GM08714 (cell line): ENCODE data around the gene INAVA.
"Not testable (repeated sequence)": the region's sequence is repeated elsewhere in the genome, so short reads cannot be mapped to it uniquely, and the experiment has no call there.

Experiments used
- H3K4me3 ChIP-seq: fragments of 200-500 bp; sonication (Bioruptor generic); 2 replicates; pipeline ENCODE4 v1.5.1; 2014; ENCODE audit warnings: mild to moderate bottlenecking, low read length, inconsistent platforms
- ZNF274 ChIP-seq: IDR thresholded peaks from 2 replicates; pipeline ENCODE4 v1.6.1; 2012; ENCODE audit warnings: mild to moderate bottlenecking, low read depth, low read length

The INAVA gene

DNA sequence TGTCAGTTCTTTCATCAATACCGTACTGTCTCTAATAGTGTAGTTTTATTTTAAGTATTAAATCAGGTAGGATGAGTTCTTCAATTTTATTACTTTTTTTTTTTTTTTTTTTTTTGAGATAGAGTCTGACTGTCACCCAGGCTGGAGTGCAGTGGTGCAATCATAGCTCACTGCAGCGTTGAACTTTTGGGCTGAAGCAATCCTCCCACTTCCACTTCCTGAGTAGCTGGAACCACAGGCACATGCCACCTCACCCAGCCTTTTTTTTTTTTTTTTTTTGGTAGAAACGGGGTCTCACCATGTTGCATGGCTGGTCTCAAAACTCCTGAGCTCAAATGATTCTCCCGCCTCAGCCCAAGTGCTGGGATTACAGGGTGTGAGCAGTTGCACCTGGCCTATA is 44.3 kb downstream of the INAVA start:
- no peak overlapping the region for H3K4me3 ChIP-seq
- no peak for TF ChIP-seq ZNF274

DNA sequence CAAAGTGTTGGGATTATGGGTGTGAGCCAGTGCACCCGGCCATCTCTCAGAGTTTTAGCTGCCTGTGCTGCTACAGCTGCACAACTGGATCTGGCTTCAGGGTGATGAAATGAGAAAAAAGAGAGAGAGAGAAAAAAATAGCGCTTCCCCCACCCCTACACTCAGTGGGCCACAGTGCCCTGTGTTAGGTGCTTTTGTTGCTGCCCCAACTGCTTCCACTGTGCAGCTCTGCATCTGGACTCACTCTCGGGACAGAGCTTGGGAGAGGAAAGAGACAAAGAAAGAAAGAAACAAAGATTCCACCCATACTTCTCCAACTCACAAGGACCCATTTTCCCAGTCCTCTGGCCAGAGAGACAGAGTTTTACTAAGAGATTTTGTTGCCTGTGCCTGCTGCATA is 50.4 kb downstream of the INAVA start:
- no peak for TF ChIP-seq ZNF274
- H3K4me3 ChIP-seq = no peak overlapping the region

DNA sequence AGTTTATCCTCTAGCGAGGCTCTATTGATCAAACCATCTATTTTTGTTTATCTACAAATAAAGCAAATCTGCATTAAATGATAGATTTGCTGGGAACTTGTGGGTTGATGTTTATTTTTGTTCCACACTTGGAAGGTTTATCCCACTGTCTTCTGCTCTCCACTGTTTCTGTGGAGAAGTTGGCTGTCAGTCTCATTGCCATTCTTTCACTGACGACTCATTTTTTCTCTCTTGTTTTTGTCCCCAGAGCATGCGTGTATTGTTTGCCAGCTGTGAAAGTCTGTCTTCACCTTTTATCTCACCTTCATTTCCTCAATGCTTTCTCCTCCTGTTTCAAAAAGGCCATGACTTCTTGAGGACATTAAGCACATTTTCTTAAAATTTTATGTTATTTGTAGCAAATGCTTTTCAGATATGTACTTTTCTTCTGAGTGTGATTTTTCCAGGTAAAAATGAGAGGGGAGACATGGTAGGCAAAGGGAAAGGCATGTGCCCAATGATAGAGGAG is 52.4 kb downstream of the INAVA start:
- TF ChIP-seq ZNF274 = no peak
- H3K4me3 ChIP-seq = no peak overlapping the region

- H3K4me3 ChIP-seq = no peak overlapping the region
- no peak for TF ChIP-seq ZNF274
These were observed 54.9 kb downstream of the INAVA start for GRCh38 chr1:200949626-200950025.

DNA sequence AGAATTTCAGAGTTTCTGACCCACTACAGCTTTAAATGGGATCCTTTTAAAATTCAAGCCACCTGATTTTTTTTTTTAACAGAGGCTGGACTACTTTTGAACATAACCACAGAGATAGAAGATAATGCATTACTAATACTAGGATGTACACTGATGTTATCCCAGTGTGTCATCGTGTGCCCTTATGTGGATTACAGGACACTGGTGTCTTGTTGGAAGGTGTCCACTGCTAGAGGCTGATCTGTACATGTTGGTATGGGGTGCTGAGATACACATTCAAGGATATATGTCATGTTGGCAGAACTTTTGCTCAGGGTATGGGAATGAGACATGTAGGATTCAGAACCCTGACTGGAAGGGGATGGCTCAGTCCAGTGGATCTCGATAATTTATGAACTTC is 56.3 kb downstream of the INAVA start:
- H3K4me3 ChIP-seq = no peak overlapping the region
- TF ChIP-seq ZNF274 = no peak

GRCh38 chr1:200954434-200954833 is 59.7 kb downstream of the INAVA start:
- H3K4me3 ChIP-seq = no peak overlapping the region
- no peak for TF ChIP-seq ZNF274

DNA sequence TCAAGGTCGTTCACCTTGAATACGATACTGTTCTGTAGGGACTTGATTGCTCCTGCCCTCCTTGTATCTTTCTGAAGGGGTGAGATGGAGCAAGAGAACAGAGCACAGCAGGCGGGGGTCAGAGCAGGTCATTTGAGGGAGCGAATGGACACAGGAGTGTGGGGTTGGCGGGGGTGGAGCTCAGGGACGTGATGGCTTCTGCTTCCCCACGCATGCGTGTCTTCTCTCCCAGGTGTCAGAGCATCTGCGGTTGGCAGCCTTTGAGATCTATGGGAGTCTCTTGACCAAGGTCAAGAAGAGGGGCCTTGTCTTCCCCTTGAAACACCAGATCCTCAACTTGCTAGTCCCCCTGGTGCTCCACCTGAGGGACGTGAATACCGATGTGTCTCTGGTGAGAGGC is 63.9 kb downstream of the INAVA start:
- no peak overlapping the region for H3K4me3 ChIP-seq
- TF ChIP-seq ZNF274 = no peak

DNA sequence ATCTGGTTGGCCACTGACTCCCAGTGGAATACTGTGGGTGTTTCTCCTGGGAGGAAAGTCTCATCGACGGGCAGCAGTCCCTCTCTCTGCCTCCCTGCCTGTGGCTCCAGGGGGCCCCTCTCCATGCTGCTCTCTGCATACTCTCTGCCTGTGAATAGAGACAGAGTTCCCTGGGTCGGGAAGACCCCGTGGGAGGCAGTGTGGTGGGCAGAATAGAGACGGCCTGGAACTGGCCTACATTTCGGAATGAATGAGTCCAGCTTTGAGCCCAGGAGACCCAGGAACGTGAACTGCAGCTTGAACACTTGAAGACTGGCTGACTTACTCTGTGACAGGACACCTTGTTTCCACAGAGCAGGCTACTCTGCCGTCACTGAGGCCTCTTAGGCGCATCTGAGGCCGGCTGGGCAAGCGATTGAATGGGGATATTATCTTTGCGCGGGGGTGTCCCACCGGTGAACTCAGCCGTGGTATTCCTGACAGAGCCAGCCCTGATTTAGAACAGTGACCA is 64.8 kb downstream of the INAVA start:
- H3K4me3 ChIP-seq = no peak overlapping the region
- TF ChIP-seq ZNF274 = no peak

- TF ChIP-seq ZNF274 = no peak
- H3K4me3 ChIP-seq = no peak overlapping the region
These were observed 65.7 kb downstream of the INAVA start for GRCh38 chr1:200960236-200960947.

DNA sequence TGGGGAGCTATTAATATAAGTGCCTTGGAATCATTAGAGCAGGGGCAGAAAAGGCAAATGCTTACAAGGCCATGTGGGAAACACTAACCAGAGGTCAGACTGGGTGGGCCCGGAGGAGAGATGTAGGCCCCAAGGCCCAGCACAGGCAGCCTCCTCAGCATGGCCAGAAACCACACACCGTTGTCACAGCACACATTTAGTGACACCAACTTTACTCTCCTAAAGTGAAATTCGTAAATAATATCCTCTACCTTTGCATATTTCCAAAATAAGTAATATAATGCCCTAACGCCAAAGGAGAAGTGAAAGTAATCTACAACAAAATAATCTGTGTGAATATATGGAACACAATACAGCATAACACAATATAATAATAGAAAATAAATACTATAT is 66.2 kb downstream of the INAVA start:
- no peak for TF ChIP-seq ZNF274
- H3K4me3 ChIP-seq = no peak overlapping the region

DNA sequence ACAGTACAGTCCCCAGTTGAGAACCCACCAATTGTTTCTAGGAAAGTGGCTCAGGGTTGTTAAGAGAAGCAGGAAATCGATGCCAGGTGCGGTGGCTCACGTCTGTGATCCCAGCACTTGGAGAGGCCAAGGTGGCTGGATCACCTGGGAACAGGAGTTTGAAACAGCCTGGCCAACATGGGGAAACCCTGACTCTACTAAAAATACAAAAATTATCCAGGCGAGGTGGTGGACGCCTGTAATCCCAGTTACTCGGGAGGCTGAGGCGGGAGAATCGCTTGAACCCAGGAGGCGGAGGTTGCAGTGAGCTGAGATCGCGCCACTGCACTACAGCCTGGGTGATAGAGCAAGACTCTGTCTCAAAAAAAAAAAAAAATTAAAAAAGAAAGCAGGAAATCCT is 67.5 kb downstream of the INAVA start:
- not testable (repeated sequence) for H3K4me3 ChIP-seq

DNA sequence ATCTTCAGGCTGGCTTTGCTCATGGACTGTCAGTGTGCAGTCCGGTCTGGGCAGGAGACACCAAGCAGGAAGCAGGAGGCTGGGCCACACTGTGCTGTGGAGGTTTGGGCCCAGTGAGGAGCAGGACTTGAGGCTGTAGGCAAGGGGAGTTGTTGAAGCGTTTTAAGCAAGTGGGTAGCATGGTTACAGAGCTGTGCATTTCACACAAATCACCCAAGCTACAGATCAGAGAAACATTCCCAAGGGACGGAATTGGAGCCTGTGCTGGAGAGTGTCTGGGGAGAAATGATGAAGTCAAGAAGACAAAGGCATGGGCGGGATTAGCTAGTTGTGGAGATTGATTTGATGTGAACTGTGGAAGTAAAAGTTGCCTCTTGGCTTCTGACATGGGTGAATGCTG is 67.9 kb downstream of the INAVA start:
- no peak for TF ChIP-seq ZNF274
- H3K4me3 ChIP-seq = no peak overlapping the region

DNA sequence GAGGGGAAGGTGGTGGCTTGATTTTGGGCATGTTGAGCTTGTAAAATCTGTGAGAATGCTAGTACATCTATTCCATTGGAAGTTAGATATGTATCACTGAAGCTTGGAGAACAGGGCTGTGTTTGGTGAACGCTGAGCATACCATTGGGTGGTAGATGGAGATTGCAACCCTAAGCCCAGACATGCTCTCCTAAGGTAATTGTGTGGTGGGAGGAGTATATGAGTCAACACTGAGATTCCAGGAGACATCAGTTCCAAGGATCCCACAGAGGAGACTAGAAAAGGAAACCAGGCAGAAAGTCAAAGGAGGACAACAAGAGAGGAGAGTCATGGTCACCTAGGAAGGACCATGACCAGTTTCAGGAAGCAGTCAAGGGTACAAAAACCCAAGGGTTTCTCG is 68.4 kb downstream of the INAVA start:
- no peak overlapping the region for H3K4me3 ChIP-seq
- no peak for TF ChIP-seq ZNF274

DNA sequence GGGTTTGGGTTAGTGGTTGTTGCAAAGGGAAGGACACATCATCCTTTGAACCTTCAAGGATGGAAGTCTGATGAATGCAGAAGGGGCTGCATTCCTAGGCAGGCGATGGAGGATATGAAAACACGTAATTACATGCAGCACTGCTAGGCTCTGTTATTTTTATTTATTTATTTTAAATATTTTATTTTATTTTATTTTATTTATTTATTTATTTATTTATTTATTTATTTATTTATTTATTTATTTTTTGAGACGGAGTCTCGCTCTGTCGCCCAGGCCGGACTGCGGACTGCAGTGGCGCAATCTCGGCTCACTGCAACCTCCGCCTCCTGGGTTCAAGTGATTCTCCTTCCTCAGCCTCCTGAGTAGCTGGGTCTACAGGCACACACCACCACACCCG is 69.2 kb downstream of the INAVA start:
- not testable (repeated sequence) for H3K4me3 ChIP-seq
